Measurements from ENCODE around the gene NACC2.

Gene NACC2, protein sequence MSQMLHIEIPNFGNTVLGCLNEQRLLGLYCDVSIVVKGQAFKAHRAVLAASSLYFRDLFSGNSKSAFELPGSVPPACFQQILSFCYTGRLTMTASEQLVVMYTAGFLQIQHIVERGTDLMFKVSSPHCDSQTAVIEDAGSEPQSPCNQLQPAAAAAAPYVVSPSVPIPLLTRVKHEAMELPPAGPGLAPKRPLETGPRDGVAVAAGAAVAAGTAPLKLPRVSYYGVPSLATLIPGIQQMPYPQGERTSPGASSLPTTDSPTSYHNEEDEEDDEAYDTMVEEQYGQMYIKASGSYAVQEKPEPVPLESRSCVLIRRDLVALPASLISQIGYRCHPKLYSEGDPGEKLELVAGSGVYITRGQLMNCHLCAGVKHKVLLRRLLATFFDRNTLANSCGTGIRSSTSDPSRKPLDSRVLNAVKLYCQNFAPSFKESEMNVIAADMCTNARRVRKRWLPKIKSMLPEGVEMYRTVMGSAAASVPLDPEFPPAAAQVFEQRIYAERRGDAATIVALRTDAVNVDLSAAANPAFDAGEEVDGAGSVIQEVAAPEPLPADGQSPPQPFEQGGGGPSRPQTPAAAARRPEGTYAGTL

GRCh38 chr9:136095070-136096058, at the start of gene NACC2:
NACC2 (minus strand) TSS chr9:136095289; CDS start chr9:136050521, 44,768 bp downstream.
- in situ Hi-C loops (cut with MboI; ENCODE audit: low sequenced_read_pairs) = no loop called here

GRCh38 chr9:136144450-136144849, 49.4 kb upstream of the NACC2 start:
- in situ Hi-C loops (cut with MboI; ENCODE audit: low sequenced_read_pairs) = no loop called here

DNA sequence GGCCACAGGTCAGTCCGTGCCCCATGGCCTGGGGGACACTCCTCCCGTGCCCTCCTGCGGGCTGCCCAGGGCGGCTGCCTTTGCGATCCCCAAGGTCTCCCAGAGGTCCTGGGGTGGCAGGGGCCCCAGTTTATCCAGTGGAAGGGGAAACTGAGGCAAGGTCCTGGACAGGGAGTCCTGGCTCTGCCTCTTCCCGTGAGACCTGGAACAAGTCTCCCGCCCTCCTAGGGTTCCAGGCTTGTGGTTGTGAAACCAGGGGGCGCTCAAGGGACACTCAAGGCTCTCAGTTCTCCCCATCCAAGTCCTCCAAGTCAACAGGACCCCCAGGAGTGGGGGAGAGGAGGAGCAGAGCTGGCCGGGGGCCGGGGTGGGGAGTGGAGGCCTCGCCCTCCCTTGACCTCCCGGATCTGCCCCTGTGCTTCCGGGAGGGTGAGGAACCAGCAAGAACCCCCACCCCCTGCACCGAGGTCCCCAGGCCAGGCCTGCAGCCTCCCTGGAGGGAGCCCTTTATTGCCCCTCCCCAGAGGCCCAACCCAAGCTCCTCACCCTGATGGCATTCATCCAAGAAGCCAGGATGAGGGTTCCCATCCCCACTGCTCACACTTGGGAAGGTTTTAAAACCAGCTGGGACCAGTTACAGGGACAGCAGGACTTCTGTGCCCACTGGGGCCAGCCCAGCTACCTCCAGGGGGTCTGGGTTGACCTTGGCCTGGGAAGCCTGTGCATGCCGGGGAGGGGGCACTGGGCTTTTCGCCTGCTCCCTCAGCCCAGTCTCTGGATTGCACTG, 48.3 kb upstream of the NACC2 start:
- in situ Hi-C loops (cut with MboI; ENCODE audit: low sequenced_read_pairs) = no loop called here

DNA sequence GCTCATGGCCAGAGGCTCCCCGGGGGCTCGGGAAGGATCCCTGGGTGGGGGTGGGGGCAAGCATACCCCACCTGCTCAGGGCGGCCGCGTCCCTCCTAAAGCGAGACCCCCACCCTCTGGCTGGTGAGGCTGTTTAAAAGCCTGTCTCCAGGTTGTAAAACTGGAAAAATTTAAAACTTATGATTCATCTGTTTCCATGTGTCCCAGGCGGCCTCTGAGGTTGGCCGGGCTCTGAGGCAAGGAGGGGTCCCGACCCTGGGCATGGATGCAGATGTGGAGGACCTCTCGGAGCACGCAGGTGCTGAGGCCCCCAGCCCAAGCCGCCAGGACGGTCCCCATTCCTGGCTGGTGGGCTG, 47.7 kb upstream of the NACC2 start:
- in situ Hi-C loops (cut with MboI; ENCODE audit: low sequenced_read_pairs) = no loop called here

- in situ Hi-C loops (cut with MboI; ENCODE audit: low sequenced_read_pairs) = no loop called here
Observed at GRCh38 chr9:136142414-136142796, 47.3 kb upstream of the NACC2 start.

DNA sequence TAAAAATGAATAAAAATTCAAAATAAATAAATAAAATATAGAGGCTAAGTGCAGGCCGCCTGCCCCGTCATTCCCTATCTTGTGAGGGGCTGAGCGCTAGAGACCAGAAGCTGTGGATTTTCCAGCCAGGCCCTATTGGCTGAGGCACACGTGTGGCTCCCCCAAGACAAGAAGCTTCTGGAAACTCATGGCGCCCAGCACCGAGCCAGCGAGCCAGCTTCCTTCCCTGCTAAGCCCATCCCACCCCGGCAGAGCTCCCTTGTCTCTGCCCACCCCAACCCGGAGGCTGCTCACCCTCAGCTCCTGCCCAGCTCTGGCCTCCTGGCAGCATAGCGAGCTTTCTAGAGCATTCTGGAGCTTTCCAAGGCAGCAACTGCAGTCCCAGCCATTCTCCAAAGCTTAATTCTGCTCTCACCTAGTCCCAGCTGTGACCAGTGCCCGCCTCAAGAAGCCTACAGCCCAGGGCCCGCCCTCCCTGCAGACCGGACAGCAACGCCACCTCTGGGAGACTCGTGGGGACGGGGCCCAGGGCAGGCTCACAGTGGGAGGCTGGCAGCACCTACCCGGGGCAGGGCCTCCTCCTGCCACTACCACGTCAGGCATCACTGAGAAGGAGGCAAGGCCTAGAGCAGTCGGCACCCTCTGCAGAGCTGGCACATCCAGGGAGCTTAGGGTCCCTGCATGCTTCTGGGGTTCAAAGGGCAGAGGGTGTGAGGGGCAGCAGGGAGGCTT, 46.8 kb upstream of the NACC2 start:
- in situ Hi-C loops (cut with MboI; ENCODE audit: low sequenced_read_pairs) = no loop called here

GRCh38 chr9:136140966-136141365, 45.9 kb upstream of the NACC2 start:
- in situ Hi-C loops (cut with MboI; ENCODE audit: low sequenced_read_pairs) = no loop called here

- in situ Hi-C loops (cut with MboI; ENCODE audit: low sequenced_read_pairs) = no loop called here
Observed at GRCh38 chr9:136140046-136140445, 45.0 kb upstream of the NACC2 start.

DNA sequence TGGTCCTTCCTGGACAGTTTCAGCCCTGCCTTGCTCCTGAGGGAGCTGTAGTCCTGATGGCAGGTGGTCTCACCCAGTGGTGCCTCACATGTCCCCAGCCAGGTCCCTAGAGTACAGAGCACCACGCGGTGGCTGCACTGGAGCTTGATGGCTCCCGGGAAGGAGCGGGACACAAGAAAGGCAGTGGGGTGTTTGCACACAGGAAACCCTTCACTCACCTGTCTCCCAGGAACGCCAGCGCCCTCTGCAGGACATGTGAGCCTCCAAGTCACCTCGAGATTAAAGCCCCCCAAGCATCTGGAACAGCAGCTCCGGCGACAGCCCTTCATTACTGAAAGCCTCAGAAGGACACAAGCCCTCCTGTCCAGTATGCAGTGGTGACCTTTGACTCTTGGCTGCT, 43.5 kb upstream of the NACC2 start:
- in situ Hi-C loops (cut with MboI; ENCODE audit: low sequenced_read_pairs) = no loop called here

DNA sequence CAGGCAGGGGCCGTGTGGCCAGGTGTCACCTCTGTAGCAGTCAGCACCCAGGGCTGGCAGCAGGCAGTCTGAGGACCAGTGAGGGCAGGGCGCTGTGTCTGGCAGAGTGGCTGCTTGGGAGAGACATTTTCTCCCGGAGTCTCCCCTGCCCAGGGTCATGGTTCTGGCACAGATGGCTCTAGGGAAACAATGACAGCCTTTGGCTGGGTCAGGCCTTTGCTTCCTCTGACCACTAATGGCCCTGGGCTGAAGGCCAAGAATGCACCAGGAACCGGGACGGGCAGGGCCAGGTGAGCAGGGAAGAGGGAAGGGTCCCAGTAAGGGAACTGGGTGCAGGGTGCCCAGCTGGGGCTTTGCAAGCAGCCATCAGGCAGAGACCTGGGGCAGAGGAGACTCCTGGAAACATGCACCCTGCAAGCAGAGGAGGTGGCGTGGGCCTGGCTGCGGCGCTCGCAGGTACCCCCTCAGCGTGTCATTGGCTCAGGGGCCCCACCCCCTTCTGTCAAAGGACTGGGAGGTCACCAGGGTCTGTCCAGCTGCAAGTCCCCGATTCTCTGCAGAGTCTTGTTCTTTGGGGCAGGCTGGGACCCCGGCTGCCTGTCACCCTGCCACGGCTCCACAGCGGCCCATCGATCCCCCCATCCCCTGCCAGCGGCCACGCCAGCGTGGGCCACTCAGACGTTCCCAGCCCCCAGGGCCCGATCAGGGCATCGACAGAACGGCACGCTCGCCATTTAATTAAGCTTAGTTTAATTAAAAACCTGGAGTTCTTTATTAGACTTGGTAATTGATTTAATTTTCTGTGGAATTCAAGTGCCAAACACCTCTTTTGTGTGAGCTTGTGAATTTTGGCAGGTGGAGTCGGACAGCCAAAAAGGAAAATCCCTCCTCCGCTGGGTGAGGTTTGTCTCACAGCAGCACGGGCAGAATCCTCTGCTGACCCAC, 42.5 kb upstream of the NACC2 start:
- in situ Hi-C loops (cut with MboI; ENCODE audit: low sequenced_read_pairs) = no loop called here

- in situ Hi-C loops (cut with MboI; ENCODE audit: low sequenced_read_pairs) = no loop called here
Observed at GRCh38 chr9:136136127-136136925, 41.2 kb upstream of the NACC2 start.

DNA sequence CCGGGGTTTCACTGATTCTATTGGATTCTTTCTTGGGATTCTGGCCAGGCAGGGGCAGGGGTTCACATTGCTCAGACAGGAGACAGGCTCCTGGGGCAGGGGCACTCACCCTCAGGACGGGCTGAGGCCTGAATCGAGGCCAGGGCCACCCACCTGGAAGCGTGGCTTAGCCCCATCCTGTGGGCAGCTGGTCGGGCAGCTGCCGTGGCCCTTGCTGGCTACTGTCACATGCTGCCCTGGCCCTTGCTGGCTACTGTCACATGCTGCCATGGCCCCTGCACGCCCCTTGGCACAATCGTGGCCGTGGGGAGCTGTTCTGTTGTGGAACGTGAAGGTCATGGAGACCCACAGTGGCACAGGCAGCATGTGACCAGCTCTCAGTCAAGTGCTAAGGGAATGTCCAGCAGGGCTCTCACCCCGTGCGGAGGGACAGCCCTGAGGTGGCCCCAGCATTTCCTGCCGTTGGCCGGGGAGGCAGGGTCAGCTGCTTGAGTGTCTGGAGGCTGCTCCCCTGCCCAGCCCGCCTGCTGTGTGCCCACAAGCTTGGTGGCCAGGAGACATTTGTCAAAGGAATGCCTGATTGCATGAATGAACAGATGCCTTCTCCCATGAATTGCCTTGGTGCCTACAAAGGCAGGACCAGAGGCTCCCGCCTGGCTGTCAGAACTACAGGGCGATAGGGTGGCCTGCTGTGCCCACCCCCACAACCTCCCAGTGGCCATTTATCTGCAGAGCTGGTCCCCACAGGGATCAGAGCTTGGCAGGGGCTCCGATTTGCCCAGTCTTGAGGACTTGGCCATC, 40.4 kb upstream of the NACC2 start:
- in situ Hi-C loops (cut with MboI; ENCODE audit: low sequenced_read_pairs) = no loop called here

DNA sequence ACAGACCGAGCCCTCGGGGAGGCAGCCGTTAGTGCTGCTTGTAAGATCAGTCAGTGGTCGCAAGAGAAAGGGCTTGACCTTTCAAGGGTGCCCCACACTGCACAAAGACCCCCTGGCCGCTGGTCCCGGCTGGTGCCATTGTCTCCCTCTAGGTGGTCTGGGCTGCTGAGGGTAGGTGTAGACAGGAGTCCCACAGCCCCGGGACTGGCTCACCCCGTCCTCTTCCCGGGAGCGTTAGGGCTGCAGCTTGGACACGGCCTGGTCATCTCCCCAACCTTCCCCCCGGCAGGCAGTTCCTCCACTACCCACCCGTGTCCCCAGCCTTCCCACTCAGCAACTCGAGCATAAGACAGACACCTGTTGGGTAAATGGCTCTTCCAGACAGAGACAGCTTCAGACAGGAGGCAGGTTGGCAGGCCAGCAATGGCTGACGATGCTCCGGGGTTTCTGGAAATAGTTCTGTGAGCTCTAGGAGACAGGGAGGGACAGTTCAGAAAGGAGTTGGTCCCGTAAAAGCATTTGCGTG, 38.9 kb upstream of the NACC2 start:
- in situ Hi-C loops (cut with MboI; ENCODE audit: low sequenced_read_pairs) = no loop called here

- in situ Hi-C loops (cut with MboI; ENCODE audit: low sequenced_read_pairs) = no loop called here
Observed at GRCh38 chr9:136133191-136133958, 38.3 kb upstream of the NACC2 start.

GRCh38 chr9:136132512-136133050, 37.5 kb upstream of the NACC2 start:
- in situ Hi-C loops (cut with MboI; ENCODE audit: low sequenced_read_pairs) = no loop called here

All from HL-60/S4 treated with phorbol 12-myristate 13-acetate at 8.2 ng/mL for 4 days and 3 days (cell line).